NCI-H2227 (cell line): ENCODE results near the gene ZNF446.
"Not testable (repeated sequence)": the region's sequence is repeated elsewhere in the genome, so short reads cannot be mapped to it uniquely, and the experiment has no call there.

Experiments used
- DNase-seq: peaks from one replicate; lab custom pipeline; 2025; ENCODE audit not compliant: unreplicated experiment; lab: John Stamatoyannopoulos, UW

Gene ZNF446

DNA sequence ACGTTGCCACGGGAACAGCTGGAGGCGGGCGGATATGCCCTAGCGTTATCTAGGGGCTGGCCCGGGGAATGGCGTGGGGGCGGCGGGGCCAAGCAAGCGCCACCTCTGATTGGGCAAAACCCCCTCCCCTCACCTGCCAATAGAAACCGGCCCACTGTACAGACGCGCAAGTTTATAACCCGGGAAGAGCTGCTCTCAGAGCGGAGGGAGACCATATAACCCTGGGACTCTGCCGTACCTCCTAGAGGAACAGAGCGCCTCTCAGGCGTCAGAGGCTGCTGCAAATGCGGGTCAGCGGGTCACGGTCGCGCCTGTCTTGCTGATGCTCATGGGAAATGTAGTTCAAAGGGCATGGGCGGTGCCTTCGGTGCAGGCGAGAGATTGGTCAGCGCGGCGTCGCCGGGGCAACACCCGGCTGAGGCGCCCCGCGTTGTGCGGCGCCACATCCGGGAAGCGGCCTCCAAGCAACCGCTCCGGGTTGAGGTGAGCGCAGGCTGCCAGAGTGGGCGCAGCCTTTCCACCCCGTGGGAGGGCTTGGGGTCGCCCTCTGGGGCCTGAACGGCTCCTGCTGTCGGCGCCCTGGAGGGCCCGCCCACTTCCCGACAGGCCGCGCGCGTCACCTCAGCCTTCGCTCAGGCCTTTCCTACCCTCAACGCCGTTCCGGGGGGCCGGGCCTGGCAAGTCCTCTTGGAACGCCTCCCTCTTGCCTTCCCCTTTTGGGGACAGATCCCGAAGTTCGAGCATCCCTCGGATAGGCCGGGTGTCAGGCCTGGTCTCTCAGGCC is at the start of gene ZNF446:
ZNF446 (plus strand) TSS at position 639 of the 784 bp plus-strand sequence. CDS start 867 bp downstream, outside the sequence.
- DNase-seq = peak; percentile 100

DNA sequence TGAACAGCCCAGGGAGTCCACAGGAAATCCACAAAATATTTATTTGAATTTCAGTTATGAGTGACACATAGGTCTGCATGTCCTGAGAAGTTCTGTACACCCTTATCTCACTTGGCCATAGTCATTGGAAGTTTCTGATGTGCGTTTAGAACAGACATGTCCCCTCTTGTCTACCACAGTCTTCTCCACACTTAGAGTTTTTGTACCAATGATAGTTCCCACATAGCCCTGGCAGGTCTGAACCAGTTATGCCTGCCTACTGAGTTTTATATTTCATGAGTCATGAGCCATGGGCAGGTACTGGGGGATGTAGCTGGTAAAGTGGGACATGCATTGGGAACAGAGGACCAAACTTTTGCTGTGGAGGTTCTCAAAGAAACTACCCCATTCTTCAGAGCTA is 47.5 kb upstream of the ZNF446 start:
- DNase-seq = no peak

DNA sequence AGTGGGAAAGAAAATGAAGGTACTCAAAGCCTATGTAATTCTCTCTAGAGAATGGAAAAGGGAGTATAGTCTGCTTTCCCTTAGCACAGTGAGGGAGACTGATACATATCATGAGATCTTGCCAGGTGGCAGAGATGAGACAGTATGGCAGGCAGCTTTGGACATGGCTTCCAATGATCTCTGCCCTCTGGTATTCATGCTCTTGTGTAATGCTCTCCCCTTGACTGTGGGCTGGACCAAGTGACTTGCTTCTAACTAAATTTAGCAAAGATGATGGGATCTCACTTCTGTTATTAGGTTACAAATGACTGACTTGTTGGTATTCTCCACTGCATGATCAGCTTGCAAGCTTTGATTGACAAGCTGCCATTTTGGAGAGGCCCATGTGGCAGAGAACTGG is 46.4 kb upstream of the ZNF446 start:
- no peak for DNase-seq

DNA sequence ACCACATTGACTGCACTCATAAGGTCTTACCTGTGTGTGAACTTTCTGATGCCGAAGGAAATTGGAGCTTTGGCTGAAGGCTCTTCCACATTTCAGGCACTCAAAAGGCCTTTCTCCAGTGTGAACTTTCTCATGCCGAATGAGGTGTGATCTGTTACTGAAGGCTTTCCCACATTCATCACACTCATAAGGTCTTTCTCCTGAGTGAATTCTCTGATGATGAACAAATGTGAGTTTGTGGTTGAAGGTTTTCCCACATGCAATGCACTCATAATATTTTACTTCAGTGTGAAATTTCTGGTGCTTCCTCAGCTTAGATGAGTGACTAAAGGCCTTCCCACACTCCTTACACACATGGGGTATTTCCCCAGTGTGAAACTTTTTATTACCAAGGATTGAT is 41.9 kb upstream of the ZNF446 start:
- DNase-seq = no peak

DNA sequence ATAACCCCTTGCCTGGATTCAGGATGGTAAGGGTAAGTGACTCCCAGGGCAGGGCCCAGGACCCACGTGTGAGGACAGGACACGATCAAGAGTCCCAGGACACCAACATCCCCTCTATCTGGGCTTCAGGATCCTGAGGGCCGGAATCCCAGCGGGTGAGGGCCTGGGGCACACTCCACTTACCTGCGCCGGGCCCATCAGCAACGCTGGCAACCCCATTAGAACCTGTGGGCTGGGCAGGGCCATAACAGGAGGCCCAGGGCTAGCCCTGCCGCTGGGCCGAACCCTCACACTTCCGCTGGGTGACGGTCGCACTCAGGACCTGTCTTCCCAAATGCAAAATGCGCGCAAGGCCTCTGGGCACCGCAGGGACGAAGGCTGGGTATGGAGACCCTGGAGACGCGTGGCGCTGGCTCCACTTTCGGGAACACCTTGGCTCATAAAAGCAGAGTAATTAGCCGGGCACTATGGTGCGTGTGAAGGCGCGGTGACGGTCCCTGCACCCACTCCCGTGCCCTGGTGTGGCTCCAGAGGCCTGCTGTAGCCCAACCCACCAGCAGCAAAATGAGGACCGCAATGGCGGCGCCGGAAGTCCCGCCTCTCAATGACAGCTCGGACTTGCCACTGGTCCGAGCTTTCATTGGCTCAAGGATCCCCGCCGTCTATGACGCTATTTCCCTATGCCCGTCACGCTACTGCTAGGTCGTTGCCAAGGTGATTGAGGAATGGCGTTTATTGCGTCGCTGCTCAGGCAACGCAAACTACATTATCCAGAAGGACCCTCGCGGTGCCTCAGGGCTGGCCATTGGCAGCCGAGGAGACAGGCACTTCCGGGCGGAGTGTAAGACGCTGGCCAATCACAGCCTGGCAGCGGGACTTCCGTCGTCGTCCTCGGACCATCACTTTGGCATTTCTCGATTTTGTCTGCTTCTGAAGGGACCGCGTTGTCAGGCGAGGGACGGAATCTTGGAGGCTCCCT is 36.3 kb upstream of the ZNF446 start, which contains the start of gene ZNF132:
ZNF132 (minus strand) TSS at position 578 of the 979 bp plus-strand sequence; CDS start at position 246, 332 bp downstream.
- peak; percentile 94 for DNase-seq

DNA sequence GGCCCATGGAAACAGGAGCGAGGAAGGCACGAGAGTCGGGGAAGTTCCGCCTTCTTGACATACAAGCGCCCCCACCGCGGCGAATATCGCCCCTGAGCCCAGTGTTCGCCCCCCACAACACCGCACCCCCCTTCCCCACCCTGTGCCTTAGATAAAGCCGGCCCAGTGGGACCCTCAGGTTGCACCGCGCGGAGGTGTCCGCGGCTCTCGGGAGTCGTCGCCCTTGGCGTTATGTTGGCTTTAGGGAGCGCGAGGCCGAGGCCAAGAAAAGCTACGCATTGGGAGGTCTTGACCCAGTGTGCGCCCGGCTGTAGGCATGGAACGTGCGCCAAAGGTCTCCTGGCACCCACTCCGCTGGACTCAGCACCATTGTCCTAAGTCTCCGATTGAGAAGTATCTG is 35.6 kb upstream of the ZNF446 start:
- no peak for DNase-seq

DNA sequence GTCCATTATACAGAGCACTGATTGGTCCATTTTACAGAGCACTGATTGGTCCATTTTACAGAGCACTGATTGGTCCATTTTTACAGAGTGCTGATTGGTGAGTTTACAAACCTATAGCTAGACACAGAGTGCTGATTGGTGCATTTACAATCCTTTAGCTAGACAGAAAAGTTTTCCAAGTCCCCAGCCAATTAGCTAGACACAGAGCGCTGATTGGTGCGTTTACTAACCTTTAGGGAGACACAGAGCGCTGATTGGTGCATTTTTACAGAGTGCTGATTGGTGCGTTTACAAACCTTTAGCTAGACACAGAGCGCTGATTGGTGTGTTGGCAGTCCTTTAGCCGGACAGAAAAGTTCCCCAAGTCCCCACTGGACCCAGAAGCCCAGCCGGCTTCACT is 33.2 kb upstream of the ZNF446 start:
- not testable (repeated sequence) for DNase-seq

DNA sequence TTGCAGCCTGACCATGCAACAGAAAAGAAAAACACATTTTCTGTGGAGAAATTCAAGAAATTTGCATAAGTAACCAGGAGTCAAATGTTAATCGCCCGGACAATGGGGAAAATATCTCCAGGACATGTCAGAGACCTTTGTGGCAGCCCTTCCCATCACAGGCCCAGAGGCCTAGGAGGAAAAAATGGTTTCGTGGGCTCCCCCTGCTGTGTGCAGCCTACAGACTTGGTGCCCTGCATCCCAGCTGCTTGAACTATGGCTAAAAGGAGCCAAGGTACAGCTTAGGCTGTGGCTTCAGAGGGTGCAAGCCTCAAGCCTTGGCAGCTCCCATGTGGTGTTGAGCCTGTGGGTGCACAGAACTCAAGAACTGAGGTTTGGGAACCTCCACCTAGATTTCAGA is 27.3 kb upstream of the ZNF446 start:
- DNase-seq = not testable (repeated sequence)

DNA sequence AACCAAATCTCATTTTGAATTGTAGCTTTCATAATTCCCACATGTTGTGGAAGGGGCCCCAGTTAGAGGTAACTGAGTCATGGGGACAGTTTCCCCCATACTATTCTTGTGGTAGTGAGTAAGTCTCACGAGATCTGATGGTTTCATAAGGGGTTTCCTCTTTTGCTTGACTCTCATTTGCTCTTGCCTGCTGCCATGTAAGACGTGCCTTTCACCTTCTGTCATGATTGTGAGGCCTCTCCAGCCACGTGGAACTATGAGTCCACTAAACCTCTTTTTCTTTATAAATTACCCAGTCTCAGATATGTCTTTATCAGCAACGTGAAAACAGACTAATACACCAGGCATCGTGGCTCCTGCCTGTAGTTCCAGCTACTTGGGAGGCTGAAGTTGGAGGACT is 26.2 kb upstream of the ZNF446 start:
- not testable (repeated sequence) for DNase-seq

DNA sequence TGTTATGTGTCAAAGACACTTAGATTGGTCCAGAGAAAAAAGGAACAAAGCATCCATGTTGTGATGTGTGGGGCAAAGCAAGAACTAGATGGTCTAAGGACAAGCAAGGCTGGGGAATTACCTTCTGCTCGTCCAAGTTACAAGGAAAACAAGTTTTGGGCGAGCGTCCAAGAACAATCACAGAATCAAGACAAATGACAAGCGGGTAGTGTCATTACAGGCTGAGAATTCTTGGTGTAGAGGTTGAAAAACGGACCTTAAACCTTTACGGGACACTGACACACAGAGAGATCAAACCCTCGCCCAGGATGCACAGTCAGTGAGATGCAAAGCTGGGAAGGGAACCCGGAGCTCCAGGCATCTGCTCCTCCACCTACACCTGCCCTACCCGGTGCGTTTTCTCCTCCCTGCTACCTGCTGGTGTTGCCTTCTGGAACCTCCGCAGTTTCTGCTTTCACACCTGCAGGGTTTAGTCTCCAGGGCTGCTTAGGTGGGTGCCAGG is 25.2 kb upstream of the ZNF446 start:
- peak; percentile 84 for DNase-seq

DNA sequence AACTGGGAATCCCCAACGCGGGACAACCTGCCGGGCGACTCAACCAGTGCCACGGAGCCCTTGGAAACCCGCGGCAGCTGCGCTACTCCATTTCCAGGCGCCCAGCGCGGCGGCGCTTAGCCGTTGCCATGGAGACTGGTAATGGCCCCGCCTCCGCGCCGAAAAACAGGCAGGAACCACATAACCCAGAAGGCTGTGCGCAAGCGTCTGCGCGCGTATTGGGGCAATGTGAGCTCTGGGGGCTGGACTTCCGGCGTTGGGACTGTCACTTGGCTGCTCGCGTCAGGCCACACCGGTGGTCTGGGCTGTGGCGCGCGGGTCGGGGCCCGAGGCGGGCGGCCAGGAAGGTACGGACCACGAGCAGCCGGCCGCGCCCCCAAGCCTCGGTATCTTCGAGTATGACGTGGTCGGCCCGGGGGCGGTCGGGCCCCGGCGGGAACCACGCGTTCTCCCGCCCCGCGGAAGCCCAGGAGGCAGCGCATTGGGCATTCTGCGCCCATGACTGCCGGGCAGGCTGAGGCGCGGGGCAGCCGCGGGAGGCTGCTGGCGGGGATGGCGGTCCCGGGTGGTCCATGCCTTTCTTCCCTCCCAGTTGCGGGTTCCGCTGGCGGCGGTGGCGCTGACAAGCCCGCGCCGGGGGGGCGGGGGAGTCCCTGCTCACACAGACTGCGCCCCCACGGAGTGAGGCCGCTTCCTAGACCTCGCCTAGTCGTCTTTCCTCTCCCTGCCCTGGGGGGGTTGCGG is 24.6 kb upstream of the ZNF446 start, which contains the start of gene ZNF324B:
ZNF324B (plus strand) TSS at position 265 of the 744 bp plus-strand sequence. CDS start 2,080 bp downstream, outside the sequence.
- DNase-seq = peak; percentile 100

DNA sequence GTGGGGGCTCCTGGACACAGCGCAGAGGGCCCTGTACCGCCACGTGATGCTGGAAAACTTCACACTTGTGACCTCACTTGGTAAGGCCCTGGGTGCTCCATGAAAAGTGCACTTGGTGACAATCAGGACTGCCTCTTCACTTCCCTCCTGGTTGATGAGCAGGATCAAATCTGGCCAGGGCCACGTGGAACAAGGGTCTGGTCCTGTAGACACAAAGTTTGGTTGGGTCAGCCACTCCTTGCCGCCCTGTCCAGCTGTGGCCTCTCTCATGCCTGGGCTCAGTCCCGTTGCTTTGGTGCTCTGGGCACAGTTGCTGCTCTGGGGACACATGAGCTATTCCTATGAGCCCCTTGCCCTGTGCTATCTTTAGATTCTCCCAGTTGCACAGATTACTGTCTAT is 22.4 kb upstream of the ZNF446 start:
- DNase-seq = no peak

DNA sequence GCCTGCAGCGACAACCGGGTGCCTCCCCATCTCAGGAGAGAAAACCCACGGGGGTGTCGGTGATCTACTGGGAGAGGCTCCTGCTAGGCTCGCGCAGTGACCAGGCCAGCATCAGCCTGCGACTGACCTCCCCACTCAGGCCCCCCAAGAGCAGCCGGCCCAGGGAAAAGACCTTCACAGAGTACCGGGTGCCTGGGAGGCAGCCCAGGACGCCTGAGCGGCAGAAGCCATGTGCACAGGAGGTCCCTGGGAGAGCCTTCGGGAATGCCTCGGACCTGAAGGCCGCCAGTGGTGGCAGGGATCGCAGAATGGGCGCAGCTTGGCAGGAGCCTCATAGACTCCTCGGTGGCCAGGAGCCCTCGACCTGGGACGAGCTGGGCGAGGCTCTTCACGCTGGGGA is 20.8 kb upstream of the ZNF446 start:
- DNase-seq = no peak

DNA sequence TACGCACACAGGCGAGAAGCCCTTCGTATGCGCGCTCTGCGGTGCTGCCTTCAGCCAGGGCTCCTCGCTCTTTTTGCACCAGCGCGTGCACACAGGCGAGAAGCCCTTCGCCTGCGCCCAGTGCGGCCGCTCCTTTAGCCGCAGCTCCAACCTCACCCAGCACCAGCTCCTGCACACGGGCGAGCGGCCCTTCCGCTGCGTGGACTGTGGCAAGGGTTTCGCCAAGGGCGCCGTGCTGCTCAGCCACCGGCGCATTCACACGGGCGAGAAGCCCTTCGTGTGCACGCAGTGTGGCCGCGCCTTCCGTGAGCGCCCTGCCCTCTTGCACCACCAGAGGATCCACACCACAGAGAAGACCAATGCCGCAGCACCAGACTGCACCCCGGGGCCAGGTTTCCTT is 20.0 kb upstream of the ZNF446 start:
- no peak for DNase-seq

DNA sequence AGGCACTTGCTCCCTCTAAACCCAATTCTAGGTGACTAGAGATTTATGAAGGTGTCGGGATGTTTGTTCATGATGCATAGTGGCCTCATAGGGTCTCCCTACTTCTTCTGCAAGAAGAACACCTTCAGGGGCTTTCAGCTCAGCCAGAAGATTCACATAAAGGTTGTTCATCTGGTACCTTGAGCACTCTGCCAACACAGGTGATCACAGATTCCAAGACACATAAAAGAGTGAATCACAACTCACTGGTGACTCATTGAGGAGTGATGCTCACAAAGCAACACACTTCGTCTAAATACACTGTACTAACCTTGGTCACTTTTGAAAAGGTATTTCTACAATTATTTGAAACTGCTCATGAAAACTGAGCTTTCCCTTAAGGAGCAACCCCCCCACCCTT is 16.1 kb upstream of the ZNF446 start:
- no peak for DNase-seq

DNA sequence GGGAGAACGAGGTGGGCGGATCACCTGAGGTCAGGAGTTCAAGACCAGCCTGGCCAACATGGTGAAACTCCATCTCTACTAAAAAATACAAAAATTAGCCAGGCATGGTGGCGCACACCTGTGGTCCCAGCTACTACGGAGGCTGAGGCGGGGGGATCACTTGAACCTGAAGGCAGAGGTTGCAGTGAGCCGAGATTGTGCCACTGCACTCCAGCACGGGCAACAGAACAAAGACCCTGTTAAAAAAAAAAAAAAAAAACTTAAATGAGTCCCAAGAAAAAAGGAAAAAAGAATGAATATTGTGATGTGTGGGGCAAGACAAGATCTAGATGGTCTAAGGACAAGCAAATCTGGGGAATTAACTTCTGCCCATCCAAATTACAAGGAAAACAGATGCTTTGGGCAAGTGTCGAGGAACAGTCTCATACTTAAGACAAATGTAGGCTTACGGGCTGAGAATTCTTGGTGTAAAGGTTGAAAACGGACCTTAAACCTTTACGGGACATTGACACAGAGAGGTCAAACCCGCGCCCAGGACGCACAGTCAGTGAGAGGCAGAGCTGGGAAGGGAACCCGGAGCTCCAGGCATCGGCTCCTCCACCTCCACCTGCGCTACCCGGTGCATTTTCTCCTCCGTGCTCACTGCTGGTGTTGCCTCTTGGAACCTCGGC is 9.9 kb upstream of the ZNF446 start:
- no peak for DNase-seq

DNA sequence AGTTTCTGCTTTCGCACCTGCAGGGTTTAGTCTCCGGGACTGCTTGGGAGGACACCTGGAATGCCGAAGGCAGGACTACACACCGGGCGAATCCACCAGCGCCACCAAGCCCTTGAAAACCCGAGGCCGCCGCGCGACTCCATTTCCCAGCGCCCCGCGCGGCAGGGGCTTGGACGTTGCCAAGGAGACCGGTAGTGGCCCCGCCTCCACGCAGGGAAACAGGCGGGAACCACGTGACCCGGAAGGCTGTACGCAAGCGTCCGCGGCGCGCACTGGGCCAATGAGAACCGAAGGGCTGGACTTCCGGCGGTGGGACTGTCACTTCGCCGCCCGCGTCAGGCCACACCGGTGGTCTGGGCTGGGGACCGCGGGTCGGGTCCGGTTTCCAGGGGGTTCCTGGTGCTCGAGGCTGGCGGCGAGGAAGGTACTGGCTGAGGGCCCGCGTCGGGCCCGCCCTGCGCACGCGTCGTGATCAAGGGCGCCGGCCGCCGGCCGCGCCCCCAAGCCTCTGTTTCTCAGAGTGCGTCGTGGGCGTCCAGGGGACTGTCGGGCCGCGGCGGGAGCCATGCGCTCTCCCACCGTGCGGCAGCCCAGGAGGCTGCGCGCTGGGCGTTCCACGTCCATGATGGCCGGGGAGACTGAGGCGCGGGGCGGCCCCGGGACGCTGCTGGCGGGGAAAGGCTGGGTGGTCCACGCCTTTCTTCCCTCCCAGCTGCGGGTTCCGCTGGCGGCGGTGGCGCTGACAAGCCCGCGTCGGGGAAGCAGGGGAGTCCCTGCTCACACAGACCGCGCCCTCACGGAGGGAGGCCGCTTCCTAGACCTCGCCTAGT is 9.2 kb upstream of the ZNF446 start, which contains the start of gene ZNF324:
ZNF324 (plus strand) TSS at position 321 of the 830 bp plus-strand sequence. CDS start 2,106 bp downstream, outside the sequence.
- peak; percentile 100 for DNase-seq

DNA sequence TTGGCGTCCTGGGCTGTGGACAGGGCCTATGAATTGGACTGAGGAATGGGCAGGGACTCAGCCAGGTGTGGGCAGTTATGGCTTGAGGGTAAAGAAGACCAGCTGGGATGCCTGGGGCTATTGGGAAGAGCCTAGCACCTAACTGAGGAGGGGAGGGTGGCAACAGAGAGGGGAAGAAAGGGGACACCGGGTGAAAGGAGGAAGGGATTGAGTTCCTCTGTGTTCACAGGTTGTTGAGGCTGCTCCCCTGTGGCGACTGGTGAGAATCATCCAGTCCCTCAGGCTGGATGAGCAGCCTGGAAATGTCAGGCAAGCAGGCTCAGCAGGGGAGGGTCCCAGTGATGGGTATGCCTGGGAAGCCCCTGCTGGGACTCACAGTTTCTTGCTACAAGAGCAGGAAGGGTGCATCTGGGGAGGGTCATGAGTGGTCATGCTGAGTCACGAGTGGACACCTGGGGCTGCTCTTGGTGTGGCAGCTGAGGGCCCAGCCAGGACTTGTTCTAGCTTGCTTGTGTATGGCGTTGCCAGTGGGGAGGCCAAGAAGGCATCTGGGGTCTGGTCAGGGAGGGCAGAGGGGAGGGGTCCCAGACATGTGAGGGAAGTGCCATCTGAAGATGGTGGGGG is 7.8 kb upstream of the ZNF446 start:
- peak; percentile 56 for DNase-seq
